Panc1 (cell line): Measurements from ENCODE around the gene CACNA1C. TPM values are rescaled to one million over a fixed set of nuclear protein-coding genes. Genes with fewer than 3 reads are reported as not detected.

Experiments used
- ATAC-seq: fragments of 200-7000 bp; cut with Tn5 transposase; 2 replicates; pipeline ENCODE4 v1.9.1; 2020; ENCODE audit warnings: mild to moderate bottlenecking, moderate library complexity
- BruUV-seq: library from RNA; stranded (reverse); fragments of 400-500 nt; replicated peaks from 2 replicates; lab custom pipeline; 2021; lab: Mats Ljungman, UMichigan
- CTCF ChIA-PET: fragments of 300-600 bp; sonication (Branson Sonifier 250); formaldehyde crosslinking; loops from one replicate; lab custom pipeline; 2022; ENCODE audit warnings: antibody characterized with exemption; lab: Charles Lee
- POLR2A ChIA-PET: fragments of 300-600 bp; sonication (Branson Sonifier 250); formaldehyde crosslinking; loops from one replicate; lab custom pipeline; 2022; ENCODE audit warnings: antibody characterized with exemption; lab: Charles Lee
- DNase-seq: peaks from one replicate; pipeline ENCODE4 v3.0.0-alpha.2; 2010; ENCODE audit warnings: low read depth, low spot score
- H3K27ac ChIP-seq: 2 replicates; pipeline ENCODE4 v1.5.1; 2011; ENCODE audit warnings: mild to moderate bottlenecking, low read length, inconsistent platforms
- H3K27me3 ChIP-seq: fragments of 200-500 bp; sonication (Bioruptor generic); 2 replicates; pipeline ENCODE4 v1.6.0; 2014; ENCODE audit warnings: low read length, inconsistent platforms; ENCODE audit not compliant: control insufficient read depth, insufficient read depth
- H3K36me3 ChIP-seq: fragments of 200-500 bp; sonication (Bioruptor generic); 2 replicates; pipeline ENCODE4 v1.5.1; 2014; ENCODE audit warnings: inconsistent platforms, mild to moderate bottlenecking, low read length, moderate library complexity; ENCODE audit not compliant: control insufficient read depth, insufficient read depth
- H3K4me1 ChIP-seq: 2 replicates; pipeline ENCODE4 v1.5.1; 2011; ENCODE audit warnings: inconsistent platforms, mild to moderate bottlenecking, low read length, moderate library complexity; ENCODE audit not compliant: control insufficient read depth, insufficient read depth
- H3K4me3 ChIP-seq, 2 experiments: 2 replicates each; pipeline ENCODE4 v1.5.1; 2011 to 2012; ENCODE audit warnings: low read depth in 2 of 2, low read length in 2 of 2, mild to moderate bottlenecking in 2 of 2, inconsistent platforms in 1 of 2, moderate library complexity in 1 of 2
- H3K9me3 ChIP-seq: fragments of 200-500 bp; sonication (Bioruptor generic); 2 replicates; pipeline ENCODE4 v1.5.1; 2014; ENCODE audit warnings: low read depth, mild to moderate bottlenecking, inconsistent platforms, low read length, moderate library complexity; ENCODE audit not compliant: control insufficient read depth, insufficient read depth
- POLR2AphosphoS5 ChIP-seq: IDR thresholded peaks from 2 replicates; pipeline ENCODE4 v1.6.1; 2012; ENCODE audit warnings: mild to moderate bottlenecking, low read depth, low read length, moderate library complexity
- SIN3A ChIP-seq: IDR thresholded peaks from 2 replicates; pipeline ENCODE4 v1.6.1; 2012; ENCODE audit warnings: low read depth, mild to moderate bottlenecking, low read length, moderate library complexity, borderline replicate concordance; ENCODE audit not compliant: insufficient read depth
- TCF7L2 ChIP-seq: IDR thresholded peaks from 2 replicates; pipeline ENCODE4 v1.6.1; 2011; ENCODE audit warnings: mild to moderate bottlenecking, low read depth, low read length, inconsistent platforms
- in situ Hi-C: cut with HindIII; loops from 2 replicates; pipeline ENCODE4 v1.10.0; 2016; ENCODE audit warnings: low sequenced_read_pairs, low pct_unique_long_range_greater_than_20kb
- intact Hi-C: fragments of 100-400 bp; cut with micrococcal nuclease; formaldehyde crosslinking; loops from one replicate; pipeline ENCODE4 v1.10.0; 2022; ENCODE audit not compliant: unreplicated experiment
- total RNA-seq: library from RNA; stranded (reverse); gene quantifications from one replicate; pipeline ENCODE4 v1.2.1, GENCODE V29; 2021; ENCODE audit not compliant: unreplicated experiment
- TF ChIP-seq, protein P1 (sequence below), 2 experiments: IDR thresholded peaks; 2 replicates each; pipeline ENCODE4 v1.6.1; 2011 to 2012; ENCODE audit warnings: low read depth in 2 of 2, control low read depth in 1 of 2, low read length in 1 of 2, mild to moderate bottlenecking in 1 of 2, moderate library complexity in 1 of 2; ENCODE audit not compliant: insufficient read depth in 1 of 2
- TF ChIP-seq, protein P2 (sequence below): fragments of 450-650 bp; IDR thresholded peaks from 2 replicates; pipeline ENCODE4 v1.5.1; 2017; ENCODE audit warnings: mild to moderate bottlenecking

The CACNA1C gene
- total RNA-seq, 1 experiment from 2014 or later = 0.03 TPM

GRCh38 chr12:2449586-2449985, 396.8 kb downstream of the CACNA1C start:
- TF ChIP-seq, protein P1, sequence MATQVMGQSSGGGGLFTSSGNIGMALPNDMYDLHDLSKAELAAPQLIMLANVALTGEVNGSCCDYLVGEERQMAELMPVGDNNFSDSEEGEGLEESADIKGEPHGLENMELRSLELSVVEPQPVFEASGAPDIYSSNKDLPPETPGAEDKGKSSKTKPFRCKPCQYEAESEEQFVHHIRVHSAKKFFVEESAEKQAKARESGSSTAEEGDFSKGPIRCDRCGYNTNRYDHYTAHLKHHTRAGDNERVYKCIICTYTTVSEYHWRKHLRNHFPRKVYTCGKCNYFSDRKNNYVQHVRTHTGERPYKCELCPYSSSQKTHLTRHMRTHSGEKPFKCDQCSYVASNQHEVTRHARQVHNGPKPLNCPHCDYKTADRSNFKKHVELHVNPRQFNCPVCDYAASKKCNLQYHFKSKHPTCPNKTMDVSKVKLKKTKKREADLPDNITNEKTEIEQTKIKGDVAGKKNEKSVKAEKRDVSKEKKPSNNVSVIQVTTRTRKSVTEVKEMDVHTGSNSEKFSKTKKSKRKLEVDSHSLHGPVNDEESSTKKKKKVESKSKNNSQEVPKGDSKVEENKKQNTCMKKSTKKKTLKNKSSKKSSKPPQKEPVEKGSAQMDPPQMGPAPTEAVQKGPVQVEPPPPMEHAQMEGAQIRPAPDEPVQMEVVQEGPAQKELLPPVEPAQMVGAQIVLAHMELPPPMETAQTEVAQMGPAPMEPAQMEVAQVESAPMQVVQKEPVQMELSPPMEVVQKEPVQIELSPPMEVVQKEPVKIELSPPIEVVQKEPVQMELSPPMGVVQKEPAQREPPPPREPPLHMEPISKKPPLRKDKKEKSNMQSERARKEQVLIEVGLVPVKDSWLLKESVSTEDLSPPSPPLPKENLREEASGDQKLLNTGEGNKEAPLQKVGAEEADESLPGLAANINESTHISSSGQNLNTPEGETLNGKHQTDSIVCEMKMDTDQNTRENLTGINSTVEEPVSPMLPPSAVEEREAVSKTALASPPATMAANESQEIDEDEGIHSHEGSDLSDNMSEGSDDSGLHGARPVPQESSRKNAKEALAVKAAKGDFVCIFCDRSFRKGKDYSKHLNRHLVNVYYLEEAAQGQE (IDR thresholded peaks at IDR 0.05; ENCODE audit: insufficient read depth in 1 of 2, low read depth in 2 of 2, low read length in 1 of 2) = no peak
- TF ChIP-seq, protein P2, sequence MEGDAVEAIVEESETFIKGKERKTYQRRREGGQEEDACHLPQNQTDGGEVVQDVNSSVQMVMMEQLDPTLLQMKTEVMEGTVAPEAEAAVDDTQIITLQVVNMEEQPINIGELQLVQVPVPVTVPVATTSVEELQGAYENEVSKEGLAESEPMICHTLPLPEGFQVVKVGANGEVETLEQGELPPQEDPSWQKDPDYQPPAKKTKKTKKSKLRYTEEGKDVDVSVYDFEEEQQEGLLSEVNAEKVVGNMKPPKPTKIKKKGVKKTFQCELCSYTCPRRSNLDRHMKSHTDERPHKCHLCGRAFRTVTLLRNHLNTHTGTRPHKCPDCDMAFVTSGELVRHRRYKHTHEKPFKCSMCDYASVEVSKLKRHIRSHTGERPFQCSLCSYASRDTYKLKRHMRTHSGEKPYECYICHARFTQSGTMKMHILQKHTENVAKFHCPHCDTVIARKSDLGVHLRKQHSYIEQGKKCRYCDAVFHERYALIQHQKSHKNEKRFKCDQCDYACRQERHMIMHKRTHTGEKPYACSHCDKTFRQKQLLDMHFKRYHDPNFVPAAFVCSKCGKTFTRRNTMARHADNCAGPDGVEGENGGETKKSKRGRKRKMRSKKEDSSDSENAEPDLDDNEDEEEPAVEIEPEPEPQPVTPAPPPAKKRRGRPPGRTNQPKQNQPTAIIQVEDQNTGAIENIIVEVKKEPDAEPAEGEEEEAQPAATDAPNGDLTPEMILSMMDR = no peak
- no peak for TF ChIP-seq TCF7L2
- Histone ChIP-seq H3K4me1 (no peaks in the 10 kb centered on the region), H3K9me3 (no peaks in the 10 kb centered on the region), H3K27ac (no peak overlapping the region), H3K4me3 (no peak overlapping the region), H3K27me3 (no peaks in the 10 kb centered on the region), H3K36me3 (no peaks in the 10 kb centered on the region)
- intact Hi-C loops (no loop called here), in situ Hi-C loops (no loop called here)
- ATAC-seq (no peak), DNase-seq (no peak)
- no TSS peak for BruUV-seq
- CTCF ChIA-PET = no interaction called here
- POLR2A ChIA-PET = no interaction called here

GRCh38 chr12:2450553-2450952, 397.8 kb downstream of the CACNA1C start:
- no peak overlapping the region for H3K4me3 ChIP-seq
- DNase-seq = no peak
- intact Hi-C loops (no loop called here), in situ Hi-C loops (no loop called here)
- no peaks in the 10 kb centered on the region for H3K9me3 ChIP-seq
- CTCF ChIA-PET = no interaction called here
- no peaks in the 10 kb centered on the region for H3K36me3 ChIP-seq
- POLR2A ChIA-PET = no interaction called here
- H3K27me3 ChIP-seq = no peaks in the 10 kb centered on the region
- no TSS peak for BruUV-seq
- no peak overlapping the region for H3K27ac ChIP-seq
- H3K4me1 ChIP-seq = no peaks in the 10 kb centered on the region
- TF ChIP-seq, protein P2 = no peak
- TF ChIP-seq POLR2AphosphoS5 (no peak), TCF7L2 (no peak), SIN3A (no peak)
- TF ChIP-seq, protein P1 (IDR thresholded peaks at IDR 0.05; ENCODE audit: insufficient read depth in 1 of 2, low read depth in 2 of 2, low read length in 1 of 2) = no peak
- no peak for ATAC-seq
